Stimulated activated CD4-positive, alpha-beta T cell treated with anti-CD3 and anti-CD28 coated beads, Interleukin-1b, Interleukin-23, amount 100 ng/mL, for 4 hours (primary cell): Measurements from ENCODE around the gene CMTR1.
"Not testable (repeated sequence)": the region's sequence is repeated elsewhere in the genome, so short reads cannot be mapped to it uniquely, and the experiment has no call there.

Experiments used
- DNase-seq, 2 donors: peaks; one replicate each; pipeline ENCODE4 v3.0.0-alpha.2; 2020; ENCODE audit warnings: low read depth in 2 of 2

CMTR1 gene

DNA sequence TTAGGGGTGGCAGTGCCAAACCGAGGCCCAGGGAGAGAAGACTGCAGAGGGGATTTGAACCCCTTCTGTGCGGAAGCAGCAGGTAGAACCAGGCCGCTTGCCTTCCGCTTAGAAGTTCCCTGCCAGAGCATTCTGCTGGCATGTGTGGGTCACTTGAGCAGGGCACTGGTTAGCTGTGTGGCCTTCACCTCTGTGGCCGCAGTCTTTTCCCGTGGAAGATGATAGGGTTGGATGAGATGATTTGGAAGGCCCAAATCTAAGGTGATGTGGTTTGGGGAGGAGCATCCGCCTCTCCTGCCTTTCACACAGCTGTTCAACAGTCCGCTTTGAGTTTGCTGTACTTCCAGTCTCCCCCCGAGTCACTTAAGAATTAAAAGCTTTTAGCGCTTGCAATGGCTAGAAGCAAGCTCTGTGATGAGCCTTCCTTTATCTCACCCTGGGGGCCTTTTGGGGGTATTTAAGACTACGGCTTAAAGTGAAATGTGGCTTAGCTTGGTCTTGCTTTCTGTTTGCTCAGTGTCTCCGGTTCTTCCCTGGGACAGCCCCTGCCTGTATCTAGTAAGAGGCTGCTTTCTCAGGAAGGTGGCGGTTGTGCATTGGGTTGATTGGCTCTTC lies 743 bp downstream of the CMTR1 start:
- DNase-seq = peak; percentile 30

- DNase-seq = no peak
Observed at GRCh38 chr6:37435373-37435772, 2.4 kb downstream of the CMTR1 start.

GRCh38 chr6:37435816-37436215 lies 2.8 kb downstream of the CMTR1 start:
- DNase-seq = no peak

GRCh38 chr6:37438930-37439329 lies 5.9 kb downstream of the CMTR1 start:
- DNase-seq = no peak

DNA sequence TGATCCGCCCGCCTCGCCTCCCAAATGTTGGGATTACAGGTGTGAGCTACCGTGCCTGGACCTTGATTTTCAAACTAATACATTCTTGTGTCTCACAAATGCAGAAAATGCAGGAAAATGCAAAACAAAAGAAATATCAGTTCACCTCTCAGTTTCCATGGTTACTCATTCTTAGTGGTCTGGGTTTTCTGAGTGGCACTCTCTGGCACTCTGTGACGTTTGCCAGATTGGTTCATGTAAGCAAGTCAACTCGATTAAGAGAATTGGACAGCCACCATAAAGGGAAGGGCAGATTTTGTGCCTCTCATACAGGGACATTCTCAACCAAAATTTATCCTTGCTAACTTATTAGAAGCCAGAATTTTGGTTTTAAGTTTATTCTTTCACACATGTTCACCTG lies 8.6 kb downstream of the CMTR1 start:
- no peak for DNase-seq

DNA sequence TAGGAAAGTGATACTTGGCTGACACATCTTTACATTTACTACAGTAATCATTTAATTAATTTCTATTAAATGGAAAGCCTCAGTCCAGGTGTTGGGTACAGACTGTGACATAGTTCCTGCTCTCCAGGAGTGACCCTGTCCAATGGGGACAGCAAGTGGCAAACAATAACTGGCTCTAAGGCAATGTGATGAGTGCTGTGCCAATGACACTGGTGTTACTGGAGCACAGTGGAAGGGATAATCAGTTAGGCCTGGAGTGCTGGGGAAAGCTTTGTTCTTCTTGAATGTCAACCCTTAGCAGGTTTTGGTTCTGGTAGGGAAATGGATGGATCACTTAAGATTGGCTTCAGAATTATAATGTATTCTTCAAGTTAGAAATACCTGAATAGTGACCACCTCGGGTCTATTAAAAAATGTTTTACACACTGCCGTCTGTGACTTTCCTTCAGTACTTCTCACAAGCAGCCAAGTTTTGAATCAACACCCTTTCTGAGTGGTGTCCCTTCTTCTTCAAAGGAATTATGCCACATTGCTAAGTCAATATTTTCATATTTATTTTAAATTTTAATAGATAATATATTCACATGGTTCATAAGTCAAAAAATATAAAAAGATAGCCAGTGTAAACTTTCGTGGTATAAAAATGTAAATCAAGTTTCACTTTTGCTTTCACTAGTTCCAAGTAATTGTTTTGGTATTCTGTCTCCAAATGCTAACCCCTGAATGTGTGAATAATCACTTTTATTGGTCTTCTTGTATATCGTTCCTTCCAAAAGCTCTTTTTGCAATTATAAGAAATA lies 9.6 kb downstream of the CMTR1 start:
- no peak for DNase-seq

GRCh38 chr6:37443216-37443542 lies 10.2 kb downstream of the CMTR1 start:
- not testable (repeated sequence) for DNase-seq

DNA sequence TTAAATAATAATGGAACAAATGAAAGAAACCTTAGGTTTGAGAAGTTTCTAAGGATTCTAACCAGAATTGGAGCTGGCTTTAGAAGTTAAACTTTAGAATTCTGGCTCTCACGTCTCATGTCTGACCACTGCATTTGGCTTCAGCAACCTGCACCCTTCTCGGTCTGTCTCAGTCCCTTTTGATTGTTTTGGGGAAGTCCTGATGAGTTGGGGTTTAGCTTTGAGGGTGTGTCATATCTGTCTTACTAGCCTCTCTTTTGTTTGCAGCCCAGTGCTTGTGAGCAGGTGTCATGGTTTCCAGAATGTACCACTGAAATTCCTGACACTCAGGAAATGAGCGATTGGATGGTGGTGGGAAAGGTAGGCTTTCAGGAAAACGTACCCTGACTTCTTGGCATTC lies 17.0 kb downstream of the CMTR1 start:
- no peak for DNase-seq

DNA sequence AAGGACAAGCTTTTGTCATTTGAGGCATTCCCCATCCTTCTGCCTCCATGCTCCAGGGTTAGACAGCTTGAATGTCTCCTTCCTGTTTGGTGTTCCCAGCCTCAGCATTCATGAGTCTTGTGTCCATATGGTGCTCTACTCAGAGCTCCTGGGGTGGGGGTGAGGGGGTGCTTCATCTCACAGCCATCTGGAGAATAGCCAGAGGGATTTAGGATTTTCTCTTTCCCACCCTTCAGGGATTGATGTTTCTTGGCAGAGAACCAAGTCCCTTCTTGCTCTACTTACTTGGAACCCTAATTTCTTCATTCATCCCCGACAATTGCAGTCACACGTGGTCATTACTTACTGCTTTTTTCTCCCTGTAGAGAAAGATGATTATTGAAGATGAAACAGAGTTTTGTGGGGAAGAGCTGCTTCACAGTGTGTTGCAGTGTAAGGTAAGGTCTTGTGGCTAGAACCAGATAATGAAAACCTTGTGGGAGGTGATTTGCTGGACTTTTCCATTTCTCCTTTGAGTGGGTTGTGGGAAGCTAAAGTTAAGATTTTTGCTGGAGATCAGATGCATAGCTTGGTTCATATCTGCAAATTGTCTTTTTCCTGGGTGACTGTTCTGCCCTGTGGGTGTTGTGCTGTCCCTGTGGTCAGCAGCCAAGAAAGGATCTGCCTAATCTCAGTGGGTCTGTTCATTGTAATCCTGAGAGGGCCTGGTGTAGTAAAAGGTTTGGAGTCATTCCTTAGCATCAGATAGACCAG lies 18.6 kb downstream of the CMTR1 start:
- DNase-seq = no peak

- no peak for DNase-seq
Observed at GRCh38 chr6:37452522-37452921, 19.5 kb downstream of the CMTR1 start.

GRCh38 chr6:37454420-37455140 lies 21.6 kb downstream of the CMTR1 start:
- DNase-seq = no peak

- DNase-seq = no peak
Observed at GRCh38 chr6:37456126-37456525, 23.1 kb downstream of the CMTR1 start.

- DNase-seq = no peak
Observed at GRCh38 chr6:37456816-37457560, 24.0 kb downstream of the CMTR1 start.

- DNase-seq = no peak
Observed at GRCh38 chr6:37459981-37460800, 27.2 kb downstream of the CMTR1 start.

DNA sequence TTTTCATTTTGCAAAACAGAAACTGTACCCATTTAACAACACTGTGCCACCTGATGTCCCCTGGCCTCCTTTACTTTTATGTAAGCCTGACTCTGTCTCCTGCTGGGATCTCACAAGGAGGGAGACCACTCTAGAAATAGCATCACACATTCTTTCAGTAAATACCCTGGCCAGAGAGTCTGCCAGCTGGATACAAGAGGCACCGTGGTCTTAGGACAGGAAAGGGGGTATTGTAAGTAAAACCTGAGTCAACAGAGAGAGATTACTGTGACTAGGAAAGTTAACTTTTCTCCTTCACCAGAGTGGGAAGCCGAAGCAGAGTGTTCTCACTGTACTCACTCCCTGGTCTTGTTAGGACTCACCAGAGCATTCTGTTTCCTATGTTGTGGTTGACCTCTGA lies 27.8 kb downstream of the CMTR1 start:
- no peak for DNase-seq

GRCh38 chr6:37463110-37463509 lies 30.1 kb downstream of the CMTR1 start:
- DNase-seq = no peak

GRCh38 chr6:37467718-37468117 lies 34.7 kb downstream of the CMTR1 start:
- DNase-seq = no peak

DNA sequence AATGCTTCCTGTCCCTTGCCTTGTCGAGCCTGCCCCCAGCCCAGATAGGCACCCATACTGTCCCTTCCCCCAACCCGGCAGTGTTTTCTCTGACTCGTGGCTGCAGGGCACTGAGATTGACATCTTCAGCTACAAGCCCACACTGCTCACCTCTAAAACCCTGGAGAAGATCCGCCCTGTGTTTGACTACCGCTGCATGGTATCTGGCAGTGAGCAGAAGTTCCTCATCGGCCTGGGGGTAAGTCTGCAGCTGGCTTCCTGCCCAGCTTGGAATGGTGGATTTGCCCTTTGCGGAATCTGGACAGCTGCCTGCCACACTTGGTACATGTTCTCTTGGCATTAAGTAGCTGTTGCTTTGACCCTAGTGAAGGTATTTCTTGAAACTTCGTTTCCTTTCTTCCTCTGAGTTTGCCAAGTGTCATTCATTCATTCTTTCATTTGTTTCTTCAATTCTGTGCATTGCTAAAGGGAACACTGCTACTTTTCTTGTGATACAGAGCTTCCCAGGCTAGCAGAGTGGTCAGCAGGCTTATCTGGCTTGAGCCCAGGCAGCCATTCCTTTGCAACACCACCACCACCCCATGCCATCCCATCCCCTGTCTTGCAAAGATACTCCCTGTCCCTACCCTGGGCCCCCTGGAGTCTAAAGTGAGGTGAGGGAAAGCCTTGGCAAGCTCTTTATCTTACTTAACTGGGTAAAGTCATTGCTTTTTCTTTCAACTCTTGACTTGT lies 40.5 kb downstream of the CMTR1 start:
- no peak for DNase-seq

DNA sequence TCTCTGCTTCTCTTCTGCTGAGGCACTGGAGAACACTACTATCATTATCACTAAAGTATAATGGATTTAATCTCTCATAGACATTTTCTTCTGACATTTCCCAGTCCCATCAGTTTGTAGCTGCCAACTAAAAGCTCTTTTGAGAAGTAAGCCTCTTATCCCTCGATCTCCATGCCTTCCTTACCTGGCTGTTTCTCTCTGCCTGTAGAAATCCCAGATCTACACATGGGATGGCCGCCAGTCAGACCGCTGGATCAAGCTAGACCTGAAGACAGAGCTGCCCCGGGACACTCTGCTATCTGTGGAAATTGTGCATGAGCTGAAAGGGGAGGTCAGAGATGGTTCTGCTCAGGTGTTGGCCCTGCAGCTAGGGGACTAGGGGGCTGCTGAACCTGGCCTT lies 41.3 kb downstream of the CMTR1 start:
- no peak for DNase-seq

DNA sequence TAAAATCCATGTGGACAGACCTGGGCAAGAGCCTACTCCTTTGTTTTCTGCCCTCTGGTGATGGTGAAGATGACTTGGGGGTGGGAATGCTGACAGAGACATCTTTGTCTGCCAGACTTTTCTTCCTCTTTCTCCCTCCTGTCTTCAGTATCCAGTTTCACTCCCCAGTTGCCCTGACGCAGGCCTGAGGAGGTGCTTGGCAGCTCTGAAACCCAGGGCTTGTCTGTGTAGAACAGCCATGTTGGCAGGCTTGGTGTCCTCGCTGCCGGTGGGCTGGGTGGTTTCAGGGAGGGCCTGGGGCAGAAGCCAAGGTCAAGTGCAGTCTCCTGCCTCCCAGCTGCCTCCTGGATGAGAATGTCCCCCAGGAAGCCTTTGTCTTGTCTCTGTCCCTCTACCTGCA lies 44.2 kb downstream of the CMTR1 start:
- DNase-seq = no peak
